Gastrocnemius medialis (tissue), 4 donors: ENCODE measurements around the gene ATP9A. TPM values are rescaled to one million over a fixed set of nuclear protein-coding genes. Genes with fewer than 3 reads are reported as not detected.

Source experiments
- ATAC-seq, 2 donors: fragments of 150-250 bp; one replicate each; pipeline ENCODE4 v1.9.1; 2016
- DNase-seq, 2 donors: peaks; one replicate each; pipeline ENCODE4 v3.0.0-alpha.2; 2019
- H3K27ac ChIP-seq, 4 donors: fragments of 200-600 bp; sonication (generic); 1 replicate in 1 of 4; 2 replicates in 3 of 4; pipeline ENCODE4 v1.5.1; 2016 to 2018; ENCODE audit warnings: mild to moderate bottlenecking in 2 of 4, moderate library complexity in 1 of 4
- H3K27me3 ChIP-seq, 3 donors: fragments of 200-600 bp; sonication (generic) in 2 of 3; 1 replicate in 1 of 3; 2 replicates in 2 of 3; pipeline versions ENCODE4 v1.5.1 to v1.6.0; 2016 to 2019; ENCODE audit warnings: mild to moderate bottlenecking in 1 of 3, moderate library complexity in 1 of 3
- H3K36me3 ChIP-seq, 2 donors: fragments of 200-600 bp; sonication (generic) in 1 of 2; one replicate each; pipeline ENCODE4 v1.5.1; 2017 to 2018
- H3K4me1 ChIP-seq, 2 donors: fragments of 200-600 bp; sonication (generic) in 1 of 2; one replicate each; pipeline ENCODE4 v1.5.1; 2016 to 2017; ENCODE audit warnings: mild to moderate bottlenecking in 2 of 2
- H3K4me3 ChIP-seq, 4 donors: fragments of 200-600 bp; sonication (generic) in 3 of 4; 1 replicate in 1 of 4; 2 replicates in 3 of 4; pipeline ENCODE4 v1.5.1; 2016 to 2019; ENCODE audit warnings: mild to moderate bottlenecking in 2 of 4
- H3K9me3 ChIP-seq, 3 donors: fragments of 200-600 bp; sonication (generic) in 2 of 3; 1 replicate in 1 of 3; 2 replicates in 2 of 3; pipeline ENCODE4 v1.5.1; 2016 to 2019
- POLR2A ChIP-seq, 2 donors: fragments of 450-650 bp; IDR thresholded peaks; one replicate each; pipeline ENCODE4 v1.6.1; 2017; ENCODE audit warnings: antibody characterized with exemption in 2 of 2, mild to moderate bottlenecking in 2 of 2, moderate library complexity in 2 of 2
- in situ Hi-C, 4 donors: fragments of 200-750 bp; cut with MboI; loops; one replicate each; pipeline versions ENCODE4 v1.15.0 to v1.8.0; 2017; ENCODE audit warnings: low sequenced_read_pairs in 4 of 4
- intact Hi-C: fragments of 100-400 bp; cut with DNase I; formaldehyde crosslinking; loops from one replicate; pipeline ENCODE4 v1.15.1; 2023; ENCODE audit warnings: low total_unique reads
- total RNA-seq, 4 donors: library from RNA; depleted of rRNA; stranded (reverse); fragments of >200 nt; gene quantifications; one replicate each; pipeline versions ENCODE4 v1.1.0 to v1.2.3, GENCODE V29; 2016
- TF ChIP-seq, protein P1 (sequence below), 5 experiments: fragments of 450-650 bp in 3 of 5; fragments of 200-600 bp in 2 of 5; sonication (generic) in 2 of 5; IDR thresholded peaks in 4 of 5; conservative IDR thresholded peaks in 1 of 5; 1 replicate in 4 of 5; 2 replicates in 1 of 5; pipeline ENCODE4 v1.5.1; 2016 to 2019; ENCODE audit warnings: antibody characterized with exemption in 5 of 5, mild to moderate bottlenecking in 3 of 5, moderate library complexity in 3 of 5

The ATP9A gene
- total RNA-seq, 4 donors from 2014 or later: 11.8 to 34.8 (median 20.8) TPM

GRCh38 chr20:51622004-51622874, 146.0 kb downstream of the ATP9A start:
- intact Hi-C loops (no loop called here), in situ Hi-C loops (loop anchor here in 1 of 4 donors (25.0 kb wide), 1 partner anchor 635 kb away; no protein-coding TSS in a partner anchor)
- Histone ChIP-seq H3K4me1 (no peaks in the 10 kb centered on the region), H3K36me3 (peaks cover 0 to 9% of the 10 kb centered on the region in 2 donors), H3K4me3 (no peak overlapping the region), H3K27ac (no peak overlapping the region), H3K9me3 (no peaks in the 10 kb centered on the region), H3K27me3 (no peaks in the 10 kb centered on the region)
- DNase-seq: no peak
- ATAC-seq: no peak
- TF ChIP-seq, protein P1, sequence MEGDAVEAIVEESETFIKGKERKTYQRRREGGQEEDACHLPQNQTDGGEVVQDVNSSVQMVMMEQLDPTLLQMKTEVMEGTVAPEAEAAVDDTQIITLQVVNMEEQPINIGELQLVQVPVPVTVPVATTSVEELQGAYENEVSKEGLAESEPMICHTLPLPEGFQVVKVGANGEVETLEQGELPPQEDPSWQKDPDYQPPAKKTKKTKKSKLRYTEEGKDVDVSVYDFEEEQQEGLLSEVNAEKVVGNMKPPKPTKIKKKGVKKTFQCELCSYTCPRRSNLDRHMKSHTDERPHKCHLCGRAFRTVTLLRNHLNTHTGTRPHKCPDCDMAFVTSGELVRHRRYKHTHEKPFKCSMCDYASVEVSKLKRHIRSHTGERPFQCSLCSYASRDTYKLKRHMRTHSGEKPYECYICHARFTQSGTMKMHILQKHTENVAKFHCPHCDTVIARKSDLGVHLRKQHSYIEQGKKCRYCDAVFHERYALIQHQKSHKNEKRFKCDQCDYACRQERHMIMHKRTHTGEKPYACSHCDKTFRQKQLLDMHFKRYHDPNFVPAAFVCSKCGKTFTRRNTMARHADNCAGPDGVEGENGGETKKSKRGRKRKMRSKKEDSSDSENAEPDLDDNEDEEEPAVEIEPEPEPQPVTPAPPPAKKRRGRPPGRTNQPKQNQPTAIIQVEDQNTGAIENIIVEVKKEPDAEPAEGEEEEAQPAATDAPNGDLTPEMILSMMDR (IDR thresholded peaks at IDR 0.05 in 4 of 5, conservative IDR thresholded peaks at IDR 0.05 in 1 of 5): no peak
- no peak for TF ChIP-seq POLR2A (IDR thresholded peaks at IDR 0.05)

DNA sequence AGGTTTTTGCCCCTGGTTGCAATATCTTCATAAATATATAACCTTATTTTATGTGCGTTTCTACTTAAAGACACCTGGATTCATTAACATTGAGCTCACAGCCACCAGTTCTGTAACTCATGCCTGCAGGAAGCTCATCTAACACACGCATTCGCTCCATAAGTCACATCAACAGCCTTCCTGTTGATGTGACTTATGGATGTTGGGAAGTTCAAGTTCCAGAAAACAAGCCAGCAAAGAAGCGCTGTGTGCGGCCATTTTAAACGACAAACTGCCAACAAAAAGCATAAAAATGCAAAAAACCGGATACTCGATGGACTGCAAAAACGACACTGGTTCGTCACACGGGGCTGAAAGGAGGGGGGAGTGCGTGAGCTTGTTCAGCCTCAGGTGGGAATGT, 147.8 kb downstream of the ATP9A start:
- Histone ChIP-seq H3K4me1 (no peaks in the 10 kb centered on the region), H3K4me3 (no peak overlapping the region), H3K27ac (no peak overlapping the region), H3K27me3 (no peaks in the 10 kb centered on the region), H3K9me3 (no peaks in the 10 kb centered on the region), H3K36me3 (peaks cover 0 to 9% of the 10 kb centered on the region in 2 donors)
- intact Hi-C loops: no loop called here
- no peak for DNase-seq
- no peak for ATAC-seq
- in situ Hi-C loops: loop anchor here in 1 of 4 donors (25.0 kb wide), 1 partner anchor 633 kb away; no protein-coding TSS in a partner anchor
- TF ChIP-seq, protein P1 (IDR thresholded peaks at IDR 0.05 in 4 of 5, conservative IDR thresholded peaks at IDR 0.05 in 1 of 5): no peak
- TF ChIP-seq POLR2A (IDR thresholded peaks at IDR 0.05): no peak

DNA sequence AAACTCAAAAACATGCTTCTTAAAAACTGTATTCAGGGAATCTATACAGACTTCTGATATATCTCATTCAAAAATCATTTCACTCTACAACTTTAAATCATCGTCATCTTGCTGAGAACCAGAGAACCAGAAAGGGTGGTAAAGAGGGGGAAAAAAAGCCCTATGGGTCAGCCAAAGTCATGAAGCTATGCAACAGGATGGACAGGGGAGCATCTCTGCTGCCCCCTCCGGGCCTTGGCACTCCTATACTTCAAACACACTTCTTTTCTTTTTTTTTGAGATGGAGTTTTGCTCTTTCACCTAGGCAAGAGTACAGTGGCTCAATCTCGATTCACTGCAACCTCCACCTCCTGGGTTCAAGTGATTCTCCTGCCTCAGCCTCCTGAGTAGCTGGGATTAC, 152.1 kb downstream of the ATP9A start:
- Histone ChIP-seq H3K9me3 (no peaks in the 10 kb centered on the region), H3K27ac (no peak overlapping the region), H3K4me3 (no peak overlapping the region), H3K4me1 (no peaks in the 10 kb centered on the region), H3K36me3 (peaks cover 0 to 22% of the 10 kb centered on the region in 2 donors), H3K27me3 (no peaks in the 10 kb centered on the region)
- DNase-seq: no peak
- in situ Hi-C loops: loop anchor here in 1 of 4 donors (25.0 kb wide), 1 partner anchor 629 kb away; no protein-coding TSS in a partner anchor
- TF ChIP-seq, protein P1 (IDR thresholded peaks at IDR 0.05 in 4 of 5, conservative IDR thresholded peaks at IDR 0.05 in 1 of 5): no peak
- TF ChIP-seq POLR2A (IDR thresholded peaks at IDR 0.05): no peak
- intact Hi-C loops: no loop called here
- no peak for ATAC-seq

- Histone ChIP-seq H3K36me3 (peaks cover 0 to 29% of the 10 kb centered on the region in 2 donors), H3K27ac (no peak overlapping the region), H3K4me3 (no peak overlapping the region), H3K9me3 (no peaks in the 10 kb centered on the region), H3K4me1 (no peaks in the 10 kb centered on the region), H3K27me3 (no peaks in the 10 kb centered on the region)
- intact Hi-C loops: no loop called here
- DNase-seq: no peak
- no peak for ATAC-seq
- TF ChIP-seq POLR2A (IDR thresholded peaks at IDR 0.05): no peak
- TF ChIP-seq, protein P1 (IDR thresholded peaks at IDR 0.05 in 4 of 5, conservative IDR thresholded peaks at IDR 0.05 in 1 of 5): no peak
- in situ Hi-C loops: loop anchor here in 1 of 4 donors (25.0 kb wide), 1 partner anchor 627 kb away; no protein-coding TSS in a partner anchor
These were observed 153.5 kb downstream of the ATP9A start for GRCh38 chr20:51614687-51615086.
